GM18907 (cell line): Measurements from ENCODE around the gene FLNB.

Experiments
- ATAC-seq: cut with Tn5 transposase; IDR thresholded peaks from one replicate; pipeline ENCODE4 v1.9.1; 2021; ENCODE audit warnings: mild to moderate bottlenecking, moderate library complexity; ENCODE audit not compliant: unreplicated experiment

The FLNB gene

DNA sequence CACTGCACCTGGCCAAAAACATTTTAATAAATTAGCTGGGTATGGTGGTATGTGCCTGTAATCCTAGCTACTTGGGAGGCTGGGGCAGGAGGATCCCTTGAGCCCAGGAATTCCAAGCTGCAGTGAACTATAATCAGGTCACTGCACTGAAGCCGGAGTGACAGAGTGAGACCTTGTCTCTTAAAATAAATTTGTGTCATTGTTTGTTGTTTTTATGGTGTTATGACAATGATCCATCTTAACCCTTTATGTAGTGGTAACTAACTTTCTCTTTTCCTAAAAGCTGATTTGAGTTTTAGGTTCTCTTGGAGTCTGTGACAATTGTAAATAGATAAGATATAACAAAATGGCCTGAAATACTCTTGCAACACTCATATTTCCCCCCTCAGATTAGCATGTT is 20.7 kb downstream of the FLNB start:
- ATAC-seq = no peak

DNA sequence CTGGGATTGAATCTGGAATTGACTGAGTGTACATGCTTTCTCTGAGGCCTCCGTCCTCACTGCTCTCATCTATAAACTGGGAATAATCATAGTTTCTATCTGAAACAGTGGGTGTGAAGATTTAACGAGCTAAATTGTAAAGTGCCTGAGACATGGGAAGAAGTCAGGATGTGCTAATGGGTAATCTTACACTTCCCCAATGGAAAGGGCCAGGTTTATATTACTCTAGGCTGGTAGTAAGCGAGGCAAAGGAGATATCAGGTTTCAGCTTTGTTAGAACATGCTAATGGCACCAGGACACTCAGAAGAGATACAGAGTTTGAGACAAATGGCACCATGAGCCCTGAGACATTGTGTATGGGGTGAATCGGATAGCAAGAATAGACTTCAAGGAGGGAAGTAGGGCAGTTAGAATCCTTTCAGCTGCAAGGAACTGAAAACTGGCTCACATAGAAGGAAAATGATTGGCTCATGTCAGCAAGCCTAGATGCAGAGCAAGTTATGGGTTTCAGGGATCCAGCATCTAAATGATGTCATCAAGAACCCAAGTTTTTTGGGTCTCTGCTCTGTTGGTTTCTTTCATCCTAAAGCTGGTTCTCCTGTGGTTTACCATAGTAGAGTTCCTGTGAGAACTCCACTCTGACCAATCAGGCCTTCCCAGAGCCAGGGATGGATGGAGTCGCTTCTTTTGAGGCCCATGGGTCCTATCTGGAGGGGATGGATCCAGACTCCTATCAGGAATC is 21.8 kb downstream of the FLNB start:
- no peak for ATAC-seq

DNA sequence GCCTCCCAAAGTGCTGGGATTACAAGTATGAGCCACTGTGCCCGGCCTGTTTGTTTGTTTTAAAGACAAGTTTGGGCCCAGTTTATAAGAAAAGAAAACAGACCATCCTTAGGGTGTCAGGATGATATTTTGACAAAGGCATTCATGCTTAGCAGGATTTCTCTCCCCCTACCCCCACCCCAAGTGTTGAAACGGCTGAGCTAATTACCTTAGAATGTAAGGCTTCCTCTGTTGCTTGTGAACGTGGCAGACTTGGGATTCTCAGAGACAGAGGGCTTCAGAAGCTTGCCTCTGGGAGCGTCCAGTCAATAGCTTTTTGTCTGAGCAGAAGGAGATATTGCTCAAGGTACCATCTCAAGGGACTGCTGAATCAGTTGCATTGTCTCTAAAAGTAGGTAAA is 24.0 kb downstream of the FLNB start:
- ATAC-seq = no peak

DNA sequence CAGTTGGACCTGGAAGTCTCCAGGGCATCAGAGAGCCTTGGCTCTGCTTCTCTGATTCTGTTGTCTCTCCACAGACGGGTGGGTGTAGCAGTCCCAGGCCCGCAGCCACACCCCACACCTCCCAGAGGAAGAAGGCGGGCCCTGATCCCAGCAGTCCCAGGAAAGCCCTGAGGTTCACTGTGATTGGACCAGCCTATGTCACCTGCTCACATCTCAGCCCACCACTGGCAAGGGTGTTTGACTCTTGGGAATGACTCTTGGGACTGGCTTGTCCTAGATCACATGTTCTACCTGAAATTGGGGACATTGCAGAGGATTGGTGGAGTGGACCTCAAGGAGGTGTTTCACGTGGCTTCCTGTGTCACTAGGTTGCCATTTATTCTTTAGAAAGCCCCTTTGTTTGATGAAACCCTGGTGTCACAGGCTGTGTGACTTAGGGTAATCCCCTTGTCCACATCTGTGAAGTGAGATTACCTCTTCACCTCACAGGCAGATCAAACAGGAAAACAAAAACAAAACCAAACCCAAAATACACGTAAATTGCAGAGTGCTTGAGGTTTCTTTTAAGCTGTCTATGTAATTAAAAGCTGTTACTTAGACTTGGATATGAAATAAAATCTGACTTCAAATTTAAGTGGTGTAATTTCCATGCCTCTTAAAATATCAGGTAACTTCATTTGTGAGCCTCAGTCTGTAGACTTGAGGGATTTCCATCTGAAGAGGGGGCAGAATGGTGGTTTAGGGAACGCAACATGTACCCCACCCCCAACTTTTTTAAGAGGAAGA is 26.7 kb downstream of the FLNB start:
- peak; percentile 95 for ATAC-seq

DNA sequence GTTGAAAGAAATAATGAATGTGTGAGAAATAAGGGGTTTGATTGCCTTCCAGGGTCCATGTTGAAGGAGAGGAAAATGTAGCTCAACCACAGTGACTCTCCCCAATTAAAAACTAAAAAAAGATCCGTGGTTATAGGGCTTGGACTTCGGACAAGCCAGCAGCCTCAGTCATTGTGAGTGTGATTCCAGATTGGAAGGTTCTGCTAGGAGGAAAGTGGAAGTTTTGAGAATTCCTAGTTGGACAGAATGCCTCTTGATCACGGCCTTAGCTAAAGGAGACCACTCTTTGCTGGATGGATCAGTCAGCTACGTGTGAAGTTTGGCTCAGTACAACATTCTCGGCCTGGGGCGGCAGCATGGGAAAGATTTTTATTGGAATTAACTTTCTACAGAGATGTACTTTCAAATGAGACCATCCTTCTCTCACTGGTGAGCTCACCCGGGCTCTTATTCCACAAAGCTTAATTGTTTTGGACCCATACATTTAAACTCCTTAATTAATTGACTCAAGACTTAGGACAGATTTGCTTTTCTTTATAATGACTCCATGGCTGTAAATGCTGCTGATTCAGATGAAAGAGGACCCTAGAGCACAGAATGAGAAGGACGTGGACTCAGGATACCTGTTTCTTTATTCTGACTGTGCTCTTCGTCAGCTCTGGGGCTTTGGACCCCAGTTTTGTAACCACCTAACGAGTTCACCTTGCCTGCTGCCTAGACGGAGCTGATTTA is 27.5 kb downstream of the FLNB start:
- no peak for ATAC-seq

DNA sequence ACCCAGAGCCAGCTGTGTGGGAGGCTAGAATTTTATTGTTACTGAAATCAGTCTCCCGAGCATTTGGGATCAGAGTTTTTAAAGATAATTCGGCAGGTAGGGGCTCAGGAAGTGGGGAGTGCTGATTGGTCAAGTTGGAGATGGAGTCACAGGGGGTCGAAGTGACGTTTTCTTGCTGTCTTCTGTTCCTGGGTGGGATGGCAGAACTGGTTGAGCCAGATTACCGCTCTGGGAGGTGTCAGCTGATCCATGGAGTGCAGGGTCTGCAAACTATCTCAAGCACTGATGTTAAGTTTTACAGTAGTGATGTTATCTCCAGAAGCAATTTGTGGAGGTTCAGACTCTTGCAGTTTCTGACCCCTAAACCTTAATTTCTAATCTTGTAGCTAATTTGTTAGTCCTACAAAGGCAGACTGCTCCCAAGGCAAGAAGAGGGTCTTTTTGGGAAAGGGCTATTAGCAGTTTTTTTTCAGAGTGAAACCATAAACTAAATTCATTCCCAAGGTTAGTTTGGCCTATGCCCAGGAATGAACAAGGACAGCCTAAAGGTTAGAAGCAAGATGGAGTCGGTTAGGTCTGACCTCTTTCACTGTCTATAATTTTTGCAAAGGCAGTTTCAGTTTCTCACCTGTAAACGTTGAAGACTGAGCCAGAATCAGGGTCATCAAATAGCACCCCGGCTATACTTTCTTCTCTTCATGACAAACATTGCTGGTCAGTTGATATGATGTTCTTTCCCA is 28.2 kb downstream of the FLNB start:
- ATAC-seq = no peak

DNA sequence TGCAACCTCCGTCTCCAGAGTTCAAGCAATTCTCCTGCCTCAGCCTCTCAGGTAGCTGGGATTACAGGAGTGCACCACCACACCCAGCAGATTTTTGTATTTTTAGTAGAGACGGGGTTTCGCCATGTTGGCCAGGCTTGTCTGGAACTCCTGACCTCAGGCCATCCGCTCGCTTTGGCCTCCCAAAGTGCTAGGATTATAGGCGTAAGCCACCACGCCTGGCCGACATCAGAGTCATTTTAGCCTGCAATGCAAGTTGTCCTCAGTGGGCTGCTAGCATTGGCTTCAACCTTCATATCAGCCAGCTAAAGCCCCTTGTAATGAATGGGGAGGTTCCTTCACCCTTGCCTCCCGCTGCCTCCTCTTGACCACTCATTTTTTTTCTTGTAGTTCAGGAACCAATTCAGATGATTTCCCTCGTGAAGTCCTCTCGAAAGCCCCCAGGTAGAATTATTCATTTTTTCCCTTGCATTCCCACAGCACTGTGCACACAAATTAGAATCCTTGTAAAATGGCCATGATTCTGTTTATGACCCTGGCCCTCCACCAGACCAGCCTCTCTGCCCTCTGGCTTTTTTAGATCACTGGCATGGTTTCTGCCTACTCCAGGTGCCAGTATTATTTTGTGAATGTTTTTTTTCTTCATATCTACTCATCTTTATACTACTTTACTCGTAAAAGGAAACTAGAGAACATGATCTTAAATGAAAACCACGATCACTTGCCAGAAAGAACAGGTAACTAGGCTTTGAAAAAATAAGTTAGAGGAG is 29.1 kb downstream of the FLNB start:
- no peak for ATAC-seq

DNA sequence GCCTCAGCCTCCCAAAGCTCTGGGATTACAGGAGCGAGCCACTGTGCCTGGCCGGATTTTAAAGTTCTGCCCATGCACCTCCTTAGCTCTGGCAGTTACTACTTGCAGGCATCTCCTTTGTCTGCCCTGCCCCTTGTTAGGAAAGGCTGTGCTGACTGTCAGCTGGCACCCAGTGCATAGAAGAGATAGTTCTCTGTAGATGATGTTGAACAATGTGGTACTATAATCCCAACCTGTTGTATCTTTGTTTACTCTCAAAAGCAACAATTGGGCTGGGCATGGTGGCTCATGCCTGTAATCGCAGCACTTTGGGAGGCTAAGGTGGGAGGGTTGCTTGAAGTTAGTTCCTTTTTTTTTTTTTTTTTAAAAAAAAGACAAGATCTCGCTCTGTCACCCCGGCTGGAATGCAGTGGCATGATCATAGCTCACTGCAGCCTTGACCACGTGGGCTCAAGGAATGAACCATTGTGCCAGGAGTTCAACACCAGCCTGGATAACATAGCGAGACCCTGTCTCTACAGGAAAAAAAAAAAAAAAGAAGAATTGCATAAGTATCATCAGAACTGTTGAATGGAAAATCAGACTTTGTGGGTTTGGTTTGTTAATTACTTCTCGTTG is 30.6 kb downstream of the FLNB start:
- ATAC-seq = no peak

DNA sequence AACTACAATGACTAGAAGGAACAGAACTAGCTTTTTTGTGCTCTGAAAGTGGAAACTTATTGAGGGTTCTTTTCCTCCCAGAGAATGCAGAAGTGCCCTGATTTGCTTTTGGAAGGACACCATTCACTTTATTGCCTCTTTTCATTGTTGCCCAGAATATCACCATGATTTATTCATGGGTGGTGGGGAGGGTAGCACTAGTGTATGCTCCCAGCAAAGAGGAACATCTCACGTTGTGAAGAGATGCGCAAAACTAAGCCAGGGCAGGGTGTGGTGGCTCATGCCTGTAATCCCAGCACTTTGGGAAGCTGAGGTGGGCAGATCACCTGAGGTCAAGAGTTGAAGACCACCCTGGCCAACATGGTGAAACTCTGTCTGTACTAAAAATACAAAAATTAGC is 31.4 kb downstream of the FLNB start:
- ATAC-seq = no peak

DNA sequence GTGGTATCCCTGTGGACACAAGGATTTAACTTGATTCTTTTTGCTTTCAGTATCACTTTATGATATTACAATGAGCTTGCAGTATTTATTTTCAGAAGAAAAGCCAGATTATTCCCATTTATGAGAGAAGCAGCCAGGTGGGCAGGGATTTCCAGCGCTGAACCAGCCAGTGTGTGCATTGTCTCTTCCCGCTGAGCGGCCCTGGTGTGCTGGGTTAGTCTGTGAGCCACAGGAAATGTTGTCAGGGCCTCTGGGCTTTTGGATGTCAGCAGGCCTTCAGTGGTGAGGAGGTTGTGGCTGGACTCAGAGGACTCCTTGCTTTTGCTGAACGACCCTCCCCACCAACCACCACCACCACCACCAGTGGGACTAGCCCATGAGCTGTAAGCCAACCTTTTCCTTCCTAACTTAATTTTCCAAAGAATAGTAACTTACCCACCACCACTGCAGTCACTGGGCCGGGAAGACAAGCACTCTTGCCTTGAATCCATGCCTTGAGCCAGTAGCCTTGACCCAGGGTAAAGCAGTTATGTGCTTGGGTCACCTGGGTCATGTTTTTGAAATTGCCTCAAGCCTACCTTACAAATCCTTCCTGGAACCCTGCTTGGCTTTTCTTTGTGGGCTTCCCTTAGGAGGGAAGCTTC is 33.1 kb downstream of the FLNB start:
- no peak for ATAC-seq

DNA sequence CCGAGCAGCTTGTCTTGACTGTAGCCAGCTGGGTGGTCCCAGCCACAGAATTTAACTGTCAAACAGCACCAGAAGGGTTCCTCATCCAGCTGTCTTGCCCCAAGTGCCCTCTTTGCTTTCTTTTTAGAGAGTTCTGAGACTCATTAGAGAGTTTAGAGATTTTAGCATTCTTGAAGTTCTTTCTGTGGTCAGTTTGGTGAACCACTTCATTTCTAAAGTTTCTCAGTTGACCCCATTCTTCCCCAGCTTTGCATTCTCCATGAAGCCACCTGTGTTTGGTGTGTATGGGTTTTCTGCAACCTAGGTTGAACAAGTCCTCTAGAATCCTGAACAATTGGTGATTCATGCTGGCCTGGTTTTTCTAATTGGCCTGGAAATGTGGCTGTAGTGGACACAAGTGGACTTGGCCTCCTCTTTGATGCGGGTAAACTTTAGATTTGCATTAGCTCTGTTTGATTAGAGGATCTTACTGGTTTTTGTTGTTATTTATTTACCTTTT is 33.7 kb downstream of the FLNB start:
- ATAC-seq = peak; percentile 90

DNA sequence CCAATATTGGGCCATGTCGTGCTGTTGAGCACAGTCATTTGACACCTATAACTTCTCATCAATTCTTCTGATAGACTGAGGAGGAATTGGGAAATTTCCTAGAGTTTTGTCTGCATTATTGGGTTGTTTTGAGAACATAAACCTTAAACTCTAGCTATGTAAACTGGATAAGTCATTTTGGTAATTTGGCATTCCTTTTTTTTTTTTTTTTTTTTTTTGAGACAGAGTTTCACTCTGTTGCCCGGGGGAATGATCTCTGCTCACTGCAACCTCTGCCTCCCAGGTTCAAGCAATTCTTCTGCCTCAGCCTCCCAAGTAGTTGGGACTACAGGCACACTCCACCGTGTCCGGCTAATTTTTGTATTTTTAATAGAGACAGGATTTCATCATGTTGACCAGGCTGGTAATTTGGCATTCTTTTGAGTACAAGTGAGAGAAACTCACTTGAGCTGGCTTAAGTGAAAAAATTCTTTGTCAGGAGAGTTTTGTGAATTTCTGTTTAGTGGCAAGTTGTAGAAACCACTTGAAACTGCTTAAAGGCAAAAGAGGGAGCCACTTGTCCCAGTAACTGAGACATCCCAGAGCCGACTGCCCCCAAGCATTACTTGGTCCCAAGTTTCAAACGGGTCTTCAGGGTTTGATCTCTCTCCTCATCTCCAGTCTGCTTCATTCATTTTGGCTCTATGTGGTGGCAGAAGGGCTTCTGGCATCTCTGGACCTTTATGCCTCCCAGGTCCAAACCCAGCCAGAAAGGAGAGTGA is 34.9 kb downstream of the FLNB start:
- ATAC-seq = no peak

DNA sequence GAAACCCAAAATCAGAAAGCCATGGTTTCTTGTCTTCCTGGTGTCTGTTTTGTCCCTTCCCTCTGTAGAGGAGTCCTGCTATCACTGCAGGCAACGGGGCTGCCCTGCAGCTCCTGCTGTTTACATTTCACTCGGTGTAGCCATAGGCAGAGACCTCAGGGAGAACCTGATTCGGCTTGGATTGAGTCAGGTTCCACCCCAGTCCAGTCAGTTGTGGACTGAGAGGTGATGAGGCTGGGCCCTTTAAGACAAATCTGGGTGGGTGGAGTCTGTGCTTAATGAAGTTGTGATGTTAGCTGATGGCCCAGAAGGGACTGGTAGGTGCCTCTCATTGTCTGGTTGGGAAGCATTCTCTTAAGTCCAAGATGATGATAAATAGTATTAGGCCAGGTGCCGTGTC is 35.7 kb downstream of the FLNB start:
- ATAC-seq = no peak

DNA sequence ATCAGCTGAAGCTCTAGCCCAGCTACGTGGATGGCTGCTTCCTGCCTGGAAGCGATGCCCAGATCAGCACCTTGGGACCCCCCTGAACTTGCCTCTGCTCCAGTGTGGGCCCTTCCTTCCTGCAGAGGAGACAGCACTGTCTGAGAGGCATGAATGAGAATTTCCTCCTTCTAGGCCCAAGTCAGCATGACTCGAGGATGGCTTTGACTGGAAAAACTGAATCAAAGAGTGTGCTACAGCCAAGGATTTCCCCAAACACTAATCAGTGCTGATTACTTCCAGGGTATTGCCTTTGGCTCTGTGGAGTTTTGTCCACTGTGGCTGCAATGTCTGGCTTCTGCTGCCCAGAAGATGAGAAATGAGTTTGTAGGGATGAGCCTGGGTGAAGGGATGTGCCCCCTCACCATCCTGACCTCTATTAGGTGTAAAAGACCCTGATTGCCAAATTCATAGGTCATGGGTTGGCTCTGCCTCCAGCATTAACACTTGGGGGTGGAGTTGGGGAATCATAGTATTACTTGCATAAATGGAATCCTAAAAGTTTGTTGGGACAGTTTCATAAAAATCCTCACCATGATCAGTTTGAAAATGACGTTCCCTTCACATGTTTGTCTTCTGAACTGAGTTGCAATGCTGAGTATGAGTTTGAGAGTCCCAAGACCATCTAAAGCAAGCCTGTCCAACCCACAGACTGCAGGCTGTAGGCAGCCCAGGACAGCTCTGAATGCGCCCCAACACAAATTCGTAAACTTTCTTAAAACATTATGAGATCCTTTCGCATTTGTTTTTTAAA is 36.7 kb downstream of the FLNB start:
- ATAC-seq = no peak

DNA sequence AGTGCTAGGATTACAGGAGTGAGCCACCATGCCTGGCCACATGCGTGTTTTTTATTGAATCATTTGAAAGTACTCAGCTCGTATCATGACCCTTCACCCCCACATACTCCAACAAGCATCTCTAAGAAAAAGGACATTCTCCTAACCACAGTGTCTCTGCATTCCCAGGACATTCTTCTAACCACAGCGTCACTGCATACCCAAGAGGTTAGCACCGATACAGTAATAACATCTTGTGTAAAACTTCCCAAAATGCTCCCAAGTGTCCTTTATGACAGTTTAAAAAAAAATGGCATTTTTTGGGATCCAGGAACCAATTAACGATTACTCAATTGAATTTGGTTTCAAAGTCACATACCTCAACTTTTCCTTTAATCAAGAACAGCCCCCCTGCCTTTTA is 39.6 kb downstream of the FLNB start:
- no peak for ATAC-seq

DNA sequence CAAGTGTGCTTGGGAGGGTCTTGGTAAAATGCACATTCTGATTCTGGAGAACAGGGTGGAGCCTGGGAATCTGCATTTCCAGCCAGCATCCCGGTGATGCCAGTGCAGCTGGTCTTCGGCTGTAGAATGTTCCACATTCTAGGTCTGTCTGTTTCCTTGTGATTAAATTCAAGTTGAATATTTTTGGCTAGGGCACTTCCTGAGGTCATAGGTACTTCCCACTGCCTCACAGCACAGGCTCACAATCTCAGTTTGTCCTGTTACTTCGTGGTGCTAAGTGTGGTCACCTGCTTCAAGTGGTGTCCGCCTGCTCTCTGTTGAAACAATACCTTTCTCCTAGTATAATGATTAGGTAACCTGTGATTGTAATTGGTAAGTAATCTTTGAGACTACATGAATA is 40.1 kb downstream of the FLNB start:
- no peak for ATAC-seq

DNA sequence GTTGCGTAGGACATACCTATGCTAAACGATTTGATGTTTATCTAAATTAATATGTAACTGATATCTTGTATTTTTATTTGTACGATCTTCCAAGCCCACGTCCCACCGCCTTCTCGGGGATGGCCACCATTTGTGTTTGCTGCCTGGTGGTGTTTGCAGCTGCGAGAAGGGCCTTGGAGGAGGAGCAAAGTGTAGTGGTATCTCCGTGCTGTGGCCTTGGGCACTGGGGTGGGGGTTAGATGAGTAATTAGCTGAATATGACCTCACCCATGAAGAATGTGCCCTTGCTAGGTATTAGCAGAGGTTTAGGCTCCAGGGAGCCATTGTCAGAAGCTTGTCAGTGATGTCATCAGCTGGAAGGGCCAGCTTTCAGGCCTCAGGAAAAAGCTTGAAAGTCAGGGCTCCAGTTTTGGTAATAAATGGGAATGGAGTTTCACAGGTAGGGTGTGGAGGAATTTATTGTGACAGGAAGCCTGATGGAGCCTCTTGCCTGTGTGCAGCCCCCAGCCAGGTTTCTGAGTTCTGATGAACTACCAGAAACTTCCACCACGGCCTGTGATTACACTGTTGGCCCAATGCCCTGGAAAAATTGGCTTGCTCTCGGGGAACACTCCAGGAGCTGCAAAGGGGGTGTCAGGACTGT is 41.0 kb downstream of the FLNB start:
- ATAC-seq = no peak
